GM18505 (cell line): Measurements from ENCODE around the gene TRAFD1.

Experiments used
- ATAC-seq: cut with Tn5 transposase; IDR thresholded peaks from one replicate; pipeline ENCODE4 v1.9.1; 2021; ENCODE audit not compliant: unreplicated experiment
- POLR2A ChIP-seq: IDR thresholded peaks from 4 replicates; pipeline ENCODE4 v1.6.1; 2011; ENCODE audit warnings: borderline replicate concordance; ENCODE audit not compliant: insufficient read depth, insufficient read length; ENCODE audit errors: extremely low read depth

TRAFD1 gene

DNA sequence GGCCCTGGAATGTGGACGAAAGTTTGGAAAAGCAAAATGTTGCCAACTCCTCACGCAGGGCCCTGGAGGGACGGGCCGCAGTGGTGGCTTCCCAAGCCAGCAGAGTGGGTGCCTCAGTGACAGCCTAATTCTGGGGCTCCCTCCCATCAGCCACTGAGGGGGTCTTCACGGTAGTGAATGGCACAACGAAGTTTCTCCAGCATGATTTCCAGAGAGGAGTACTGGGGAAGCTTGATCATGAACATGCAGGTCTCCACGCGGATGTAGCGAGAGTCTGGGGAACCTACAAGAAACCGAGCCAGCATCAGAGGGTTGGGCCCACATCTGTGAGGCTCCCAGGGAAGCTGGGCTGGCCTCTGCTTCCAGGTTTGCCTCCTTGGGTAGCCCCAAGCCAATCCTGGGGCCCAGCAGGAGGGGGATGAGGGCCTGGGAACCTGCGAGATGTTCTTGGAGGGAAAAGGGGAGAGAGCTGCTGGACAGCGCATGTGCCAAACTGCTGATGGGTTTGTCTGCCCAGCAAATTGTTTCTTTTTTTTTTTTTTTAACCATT, 37.0 kb downstream of the TRAFD1 start:
- no peak for ATAC-seq
- no peak for TF ChIP-seq POLR2A

DNA sequence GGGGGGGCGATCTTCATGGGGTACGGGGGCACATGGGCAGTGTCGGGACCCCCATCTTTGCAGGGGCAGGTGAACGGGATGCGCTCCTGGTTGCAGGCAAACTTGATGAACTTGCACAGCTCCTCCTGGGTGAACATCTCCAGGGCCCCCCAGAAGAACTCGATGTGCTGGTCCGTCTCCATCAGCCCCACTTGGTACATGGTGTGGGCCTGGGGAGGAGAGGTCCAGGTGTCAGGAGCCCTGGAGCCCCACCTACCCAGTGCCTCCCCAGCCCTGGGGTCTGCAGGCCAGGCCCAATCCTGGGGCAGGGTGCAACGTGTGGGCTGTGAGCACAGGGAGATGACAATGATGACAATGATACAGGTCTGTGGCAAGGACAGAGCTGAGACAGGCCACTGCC, 37.7 kb downstream of the TRAFD1 start:
- TF ChIP-seq POLR2A, result no peak
- no peak for ATAC-seq

DNA sequence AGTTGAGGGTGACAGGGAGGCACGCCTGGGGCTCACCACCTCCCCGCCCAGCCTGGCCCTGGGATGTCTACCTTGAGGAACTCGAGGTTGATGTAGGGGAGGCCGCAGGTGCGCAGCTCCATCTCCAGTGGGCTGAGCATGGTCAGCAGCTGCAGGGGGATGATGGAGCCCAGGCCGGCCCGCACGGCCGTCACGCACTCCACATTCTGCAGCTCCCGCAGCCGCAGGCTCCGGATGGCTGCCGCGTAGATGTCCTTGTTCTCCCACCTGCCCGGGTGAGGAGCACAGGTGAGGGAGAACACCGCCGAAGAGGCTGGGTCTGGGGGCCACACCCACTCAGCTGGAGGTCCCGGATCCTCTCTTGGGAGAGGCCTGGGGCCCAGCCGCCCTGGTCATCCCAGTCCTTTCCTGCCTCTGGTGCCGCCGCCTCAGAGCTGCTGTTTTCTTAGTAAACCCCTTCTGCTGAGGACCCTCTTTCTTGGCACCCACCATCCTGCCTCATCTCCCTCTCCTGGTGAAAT, 38.2 kb downstream of the TRAFD1 start:
- ATAC-seq, result no peak
- no peak for TF ChIP-seq POLR2A

DNA sequence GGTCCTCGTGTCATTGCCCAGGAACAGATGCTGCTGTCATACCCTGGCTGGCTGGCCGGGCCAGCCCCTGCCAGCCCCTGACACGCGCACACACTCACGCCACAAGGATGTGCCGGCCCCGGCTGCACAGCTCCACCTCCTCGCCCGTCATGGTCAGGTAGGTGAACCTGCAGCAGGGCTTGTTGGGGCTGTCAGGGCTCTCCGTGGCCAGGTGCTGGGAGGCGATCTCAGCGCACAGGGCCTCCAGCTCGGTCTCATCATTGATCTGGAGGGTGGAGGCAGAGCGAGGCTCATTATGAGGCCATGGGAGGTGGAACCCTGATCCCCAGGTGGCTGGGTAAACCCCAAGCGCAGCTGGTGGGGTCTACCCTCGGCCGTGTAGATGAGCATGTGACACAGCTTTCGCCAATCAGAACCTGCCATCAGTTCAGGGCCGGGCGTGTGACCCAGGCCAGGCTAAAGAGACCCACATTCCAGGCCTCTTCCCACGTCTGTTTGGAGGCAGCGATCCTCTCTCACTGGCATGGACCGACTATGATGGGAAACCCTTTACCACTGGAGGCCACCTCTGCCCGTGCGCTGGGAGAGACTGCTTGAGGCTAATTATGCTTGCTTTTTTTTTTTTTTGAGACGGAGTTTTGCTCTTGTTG, 38.8 kb downstream of the TRAFD1 start:
- no peak for ATAC-seq

DNA sequence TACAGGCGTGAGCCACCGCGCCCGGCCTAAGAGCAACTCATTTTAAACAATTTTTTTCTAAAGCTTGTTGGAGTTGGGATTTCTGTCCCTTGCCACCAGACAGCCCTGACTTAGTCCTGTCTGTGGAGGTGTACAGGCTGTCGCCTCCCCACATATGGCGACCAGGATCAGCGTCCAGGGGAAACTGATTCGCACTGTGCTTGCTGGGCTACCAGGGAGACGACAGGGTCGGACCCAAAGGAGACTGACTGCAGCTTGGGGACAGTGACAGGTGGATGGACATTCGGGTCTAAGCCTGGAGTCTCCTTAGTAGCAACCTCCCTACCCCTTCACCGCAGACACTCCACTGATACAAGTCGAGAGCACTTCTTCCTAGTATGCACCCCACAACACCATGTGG, 40.3 kb downstream of the TRAFD1 start:
- ATAC-seq, result no peak
- TF ChIP-seq POLR2A, result no peak

More for the DNA sequence above, 38.8 kb downstream of the TRAFD1 start:
- no peak for TF ChIP-seq POLR2A

DNA sequence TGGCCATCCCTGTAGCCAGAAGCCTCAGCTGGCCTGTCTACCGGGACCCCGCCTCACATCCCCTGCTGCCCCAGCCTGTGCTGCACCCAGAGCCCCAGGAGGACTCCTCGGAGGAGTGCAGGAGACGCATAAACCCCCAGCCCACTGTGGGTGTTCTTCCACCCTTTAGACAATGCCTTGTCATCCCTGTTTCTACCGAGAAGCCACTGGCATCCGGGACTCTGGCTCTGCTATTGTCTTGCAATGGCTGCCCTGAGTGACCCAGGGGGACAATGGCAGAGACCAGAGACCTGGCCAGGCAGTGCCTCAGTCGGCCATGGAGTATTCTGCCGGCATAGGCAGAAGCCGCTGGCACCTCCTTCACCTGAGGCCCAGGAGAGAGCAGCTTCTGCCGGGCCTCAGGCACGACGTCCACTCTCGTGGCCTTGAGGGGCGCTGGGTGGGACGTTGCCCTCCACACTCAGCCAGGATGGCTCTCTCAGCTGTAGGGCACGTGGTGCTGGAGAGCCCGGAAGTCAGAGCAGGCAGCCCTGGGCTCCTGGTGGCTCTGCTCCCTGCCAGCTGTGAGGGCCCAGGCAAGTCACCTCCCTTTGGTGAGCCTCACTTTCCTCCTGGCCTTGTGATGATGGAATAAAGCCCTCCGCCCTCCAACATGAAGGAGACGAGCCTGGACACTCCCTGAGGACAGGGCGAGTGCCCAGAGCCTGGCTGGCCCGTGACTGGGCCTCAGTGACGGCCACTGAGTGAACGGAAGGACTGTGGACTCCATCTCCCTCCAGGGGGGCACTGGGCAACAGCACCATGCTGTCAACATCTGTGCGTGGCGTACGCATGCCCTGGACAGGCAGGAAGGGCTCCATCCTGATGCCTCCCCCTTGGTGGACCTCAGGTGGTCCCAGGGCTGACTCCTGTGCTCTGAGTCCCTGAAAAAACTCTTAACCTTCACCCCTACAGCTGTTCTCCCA, 41.0 kb downstream of the TRAFD1 start:
- TF ChIP-seq POLR2A, result no peak
- ATAC-seq, result no peak

DNA sequence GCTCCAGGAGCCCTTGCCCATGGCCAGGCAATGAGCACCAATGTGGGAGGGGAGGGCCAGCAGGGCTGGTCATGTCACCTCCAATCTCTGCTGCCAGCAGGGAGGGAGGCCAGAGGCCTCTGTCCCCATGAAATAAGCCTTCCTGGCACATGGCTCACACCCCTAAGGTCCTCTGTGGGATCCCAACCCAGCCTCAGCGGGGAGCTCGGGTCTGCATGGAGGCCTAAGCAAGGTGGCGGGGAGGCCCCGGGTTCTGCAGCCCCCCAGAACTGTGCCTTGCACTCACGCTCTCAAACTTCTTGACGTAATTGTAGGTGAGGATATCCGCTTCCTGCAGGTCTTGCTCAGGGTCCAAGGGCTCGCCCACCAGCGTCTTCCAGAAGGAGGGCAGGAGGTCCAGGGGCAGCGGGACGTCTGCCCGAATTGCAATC, 41.7 kb downstream of the TRAFD1 start:
- no peak for TF ChIP-seq POLR2A
- no peak for ATAC-seq

DNA sequence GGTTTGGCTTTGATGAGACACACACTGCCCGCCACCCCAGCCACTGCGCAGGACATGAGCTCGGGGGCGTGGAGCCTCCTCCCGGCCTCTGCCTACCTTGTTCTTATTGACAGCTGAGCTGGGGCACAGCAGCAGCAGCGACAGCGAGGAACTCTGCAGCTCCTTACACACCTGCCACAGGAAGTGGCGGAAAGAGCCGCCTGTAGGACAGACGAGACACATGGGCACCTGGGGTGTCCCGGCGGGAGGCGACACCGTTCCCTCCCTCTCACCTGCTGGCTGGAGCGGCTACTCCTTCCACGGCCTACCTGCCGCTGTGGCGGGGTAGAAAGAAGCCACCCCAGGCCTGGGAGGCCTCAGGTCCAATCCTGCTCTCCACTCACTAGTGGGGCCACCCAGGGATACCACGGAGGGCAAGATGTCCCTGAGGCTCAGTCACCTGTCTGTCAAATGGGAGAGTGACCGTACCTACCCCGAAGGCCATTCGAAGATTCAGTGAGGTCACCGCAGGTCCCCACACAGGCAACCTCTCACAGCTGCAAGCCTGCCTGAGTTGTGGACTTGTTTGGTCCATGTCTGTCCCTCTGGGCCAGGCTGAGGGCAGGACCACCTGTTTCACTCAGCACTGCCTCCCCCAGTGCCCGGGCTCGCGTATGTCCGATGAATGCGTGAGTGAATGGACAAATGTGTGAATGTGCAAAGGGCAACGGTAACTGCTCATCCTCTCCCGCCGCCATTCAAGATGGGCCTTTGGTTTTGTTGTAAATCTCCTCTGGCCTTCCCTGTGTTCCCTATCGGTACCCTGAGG, 42.6 kb downstream of the TRAFD1 start:
- no peak for ATAC-seq
- no peak for TF ChIP-seq POLR2A

DNA sequence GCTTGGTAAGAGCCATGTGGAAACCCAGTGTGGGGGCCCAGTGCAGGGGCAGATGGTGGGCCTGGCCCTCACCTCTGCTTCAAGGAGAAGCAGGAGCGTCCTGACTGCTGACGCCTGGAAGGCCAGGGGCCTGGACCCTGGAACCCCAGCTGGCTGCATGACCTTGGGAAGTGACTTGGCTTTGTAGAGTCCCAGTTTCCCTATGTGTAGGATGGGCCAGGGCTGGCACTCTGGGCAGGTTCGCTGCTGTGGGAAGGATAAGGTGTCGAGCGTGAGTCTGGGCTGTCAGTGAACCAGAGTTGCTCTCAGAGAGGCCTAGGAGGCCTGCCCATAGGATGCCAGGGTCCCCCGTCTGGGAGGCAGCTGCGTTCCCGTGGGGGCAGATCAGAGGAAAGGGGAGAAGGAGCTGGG, 43.2 kb downstream of the TRAFD1 start:
- TF ChIP-seq POLR2A, result no peak
- ATAC-seq, result no peak

DNA sequence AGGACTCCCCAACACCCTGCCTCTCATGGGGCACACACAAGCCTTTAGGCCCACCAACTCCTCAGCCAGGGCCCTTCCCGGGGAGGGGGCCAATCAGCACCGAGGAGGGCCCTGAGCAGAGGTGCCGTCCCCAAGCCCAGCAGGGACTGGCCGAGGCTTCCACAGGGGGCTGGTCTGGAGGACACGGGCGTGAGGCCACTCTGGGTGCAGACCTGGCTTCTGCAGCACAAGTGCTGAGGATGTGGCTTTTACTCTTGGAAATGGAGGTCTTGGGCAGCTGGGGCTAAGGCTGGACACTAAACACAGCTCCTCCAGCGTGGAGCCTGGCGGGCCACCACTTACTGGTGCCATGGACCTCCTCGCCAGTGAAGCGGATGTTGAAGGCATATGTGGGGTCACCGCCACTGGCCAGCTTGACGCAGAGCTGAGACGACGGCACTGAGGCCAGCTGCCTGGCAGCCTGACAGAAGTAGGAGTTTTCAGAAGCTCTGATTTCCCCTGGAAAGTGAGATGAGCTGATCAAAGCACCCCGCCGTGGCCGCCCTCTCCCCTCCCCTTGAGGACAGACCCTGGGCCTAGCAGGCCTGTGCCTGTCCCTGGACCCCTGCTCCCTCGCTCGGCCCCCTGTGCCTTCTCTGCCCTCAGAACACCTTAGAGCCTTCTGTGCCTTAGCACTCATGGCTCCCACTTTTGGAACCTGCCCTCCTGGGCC, 44.0 kb downstream of the TRAFD1 start:
- no peak for ATAC-seq
- TF ChIP-seq POLR2A, result no peak

DNA sequence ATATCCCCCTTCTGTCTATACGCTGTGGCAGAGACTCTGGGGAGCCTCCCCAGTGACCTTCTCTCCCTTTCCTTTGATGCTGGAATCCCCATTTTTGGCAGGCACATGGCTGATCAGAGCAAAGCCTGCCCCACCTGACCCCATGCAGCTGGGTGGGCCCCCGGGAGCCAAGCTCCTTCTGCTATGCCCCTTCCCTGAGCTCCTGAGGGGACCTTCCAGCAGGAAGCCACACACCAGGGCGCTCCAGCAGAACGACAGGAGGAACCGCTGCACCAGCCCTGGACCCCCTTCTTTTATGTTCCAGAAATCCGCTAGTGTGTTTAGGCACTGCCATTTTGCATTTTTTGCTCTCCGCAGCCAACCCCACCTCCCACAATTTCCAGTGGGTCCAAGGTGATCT, 44.6 kb downstream of the TRAFD1 start:
- no peak for ATAC-seq
- TF ChIP-seq POLR2A, result no peak

DNA sequence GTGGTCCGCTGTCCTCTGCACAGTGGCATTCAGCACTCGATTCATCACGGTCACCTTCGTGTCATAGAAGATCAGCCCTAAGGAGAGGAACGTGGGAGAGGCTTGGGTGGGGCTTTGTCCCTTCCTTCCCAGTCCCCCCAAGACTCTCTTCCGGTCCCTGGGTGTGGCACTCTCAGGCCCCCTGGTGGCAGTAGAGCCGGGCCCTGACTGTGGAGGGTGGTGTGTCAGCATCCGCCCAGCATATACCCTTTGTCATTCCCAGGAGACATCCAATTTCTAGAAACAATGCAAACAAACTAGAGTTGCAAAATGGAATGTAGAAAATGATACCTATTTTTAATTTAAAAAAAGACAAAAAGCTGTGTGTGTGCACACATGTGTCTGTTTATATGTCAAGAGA, 45.0 kb downstream of the TRAFD1 start:
- no peak for TF ChIP-seq POLR2A
- ATAC-seq, result no peak

DNA sequence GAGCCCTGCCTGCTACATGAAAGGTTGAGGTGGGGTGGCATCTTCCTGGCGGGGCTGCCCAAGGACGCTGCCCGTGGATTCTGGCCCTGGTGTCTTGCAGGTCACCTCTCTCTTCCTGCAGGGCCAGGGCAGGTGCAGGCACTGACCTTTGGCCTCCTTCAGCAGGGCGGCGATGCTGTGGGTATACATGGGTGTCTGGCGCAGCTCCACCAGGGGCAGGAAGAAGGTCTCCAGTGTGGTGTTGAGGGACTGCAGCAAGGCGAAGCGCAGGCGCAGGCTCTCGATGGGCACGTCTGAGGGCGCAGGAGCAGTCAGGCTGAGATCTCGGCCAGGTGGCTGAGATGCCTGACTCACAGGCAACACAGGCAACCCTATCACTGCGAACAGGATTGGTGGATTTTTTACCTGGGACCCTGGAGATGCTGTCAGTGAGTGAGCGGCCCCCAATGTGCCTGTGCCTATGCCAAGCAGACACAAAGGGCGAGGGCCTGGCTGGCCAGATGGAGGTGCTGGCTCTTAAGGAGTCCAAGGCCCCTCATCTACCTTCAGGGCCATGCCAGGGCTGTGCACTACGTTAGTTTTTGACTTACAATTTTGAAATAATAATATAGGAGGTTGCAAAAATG, 45.7 kb downstream of the TRAFD1 start:
- TF ChIP-seq POLR2A, result no peak
- ATAC-seq, result no peak
